Pancreas (tissue), 10 donors: ENCODE data around the gene SASH1. TPM values are rescaled to one million over a fixed set of nuclear protein-coding genes. Genes with fewer than 3 reads are reported as not detected.

Experiments
- ATAC-seq, 4 donors: fragments of 200-7000 bp; cut with Tn5 transposase; one replicate each; pipeline versions ENCODE4 v1.8.0 to v1.9.1; 2020; ENCODE audit warnings: mild to moderate bottlenecking in 4 of 4, moderate library complexity in 4 of 4
- DNase-seq, 6 donors: peaks; one replicate each; pipeline ENCODE4 v3.0.0-alpha.2; 2020
- FAIRE-seq: peaks from 2 replicates; lab custom pipeline; 2012; peaks lifted over from hg19 to GRCh38; lab: Jason Lieb, UNC
- H3K27ac ChIP-seq, 4 donors: fragments of 200-600 bp; sonication (generic); 1 replicate in 3 of 4; 2 replicates in 1 of 4; pipeline versions ENCODE4 v1.5.0 to v1.8.0; 2020
- H3K27me3 ChIP-seq, 4 donors: fragments of 200-600 bp; one replicate each; pipeline ENCODE4 v1.8.0; 2021
- H3K36me3 ChIP-seq, 3 donors: fragments of 200-600 bp; sonication (generic) in 1 of 3; one replicate each; pipeline versions ENCODE4 v1.5.0 to v1.8.0; 2020 to 2021
- H3K4me1 ChIP-seq, 3 donors: fragments of 200-600 bp; one replicate each; pipeline ENCODE4 v1.8.0; 2021
- H3K4me3 ChIP-seq, 4 donors: fragments of 200-600 bp; sonication (generic) in 2 of 4; one replicate each; pipeline versions ENCODE4 v1.5.0 to v1.8.0; 2020 to 2021
- H3K9me3 ChIP-seq, 4 donors: fragments of 200-600 bp; one replicate each; pipeline ENCODE4 v1.8.0; 2021
- CTCF ChIP-seq, 4 donors: fragments of 200-600 bp; sonication (generic) in 3 of 4; IDR thresholded peaks; one replicate each; pipeline versions ENCODE4 v1.5.0 to v1.8.0; 2021; ENCODE audit warnings: antibody characterized with exemption in 4 of 4
- WGBS, 2 donors: extraction: QIAGEN DNeasy Blood & Tissue Kit; methylation state at CpG; one replicate each; pipeline ENCODE4 v1.1.7; 2013; 5-methylcytosine and 5-hydroxymethylcytosine counted together
- intact Hi-C, 3 donors: fragments of 100-400 bp; cut with DNase I; formaldehyde crosslinking; loops; one replicate each; pipeline versions ENCODE4 v1.11.1 to v1.14.2; 2022
- polyA plus RNA-seq, 2 donors: library from polyadenylated mRNA; stranded (reverse); fragments of 200-250 nt; gene quantifications; one replicate each; pipeline ENCODE4 v1.2.3, GENCODE V29; 2013
- total RNA-seq, 6 donors: library from RNA; stranded (reverse); fragmentation: NEBNext Ultra II Directional in 4 of 6; extraction: Animal tissue kit (Norgen Biotek cat#: 25700) in 4 of 6; gene quantifications; one replicate each; pipeline versions ENCODE4 v1.2.1 to v1.2.4, GENCODE V29; 2021 to 2023
- donor health status: healthy with polysubstance abuse.
- donor health status: DM: no; HTN: no; CAD: no; lungs with moderate emphysema.
- donor health status: DM: no; HTN: no; CAD: no.
- donor health status: control.
- donor health status: control.
- donor health status: Bipolar disorder and iron deficiency.
- donor health status: DM: yes; HTN: yes; CAD: no.
- donor health status: DM: no; HTN: no; CAD: no.
- donor health status: DM: no; HTN: no; CAD: no.
- donor health status: DM: yes; HTN: yes; CAD: no.

SASH1 gene
- total and polyA plus RNA-seq, 8 donors, result 5.1 to 15.3 (median 8.9) TPM

DNA sequence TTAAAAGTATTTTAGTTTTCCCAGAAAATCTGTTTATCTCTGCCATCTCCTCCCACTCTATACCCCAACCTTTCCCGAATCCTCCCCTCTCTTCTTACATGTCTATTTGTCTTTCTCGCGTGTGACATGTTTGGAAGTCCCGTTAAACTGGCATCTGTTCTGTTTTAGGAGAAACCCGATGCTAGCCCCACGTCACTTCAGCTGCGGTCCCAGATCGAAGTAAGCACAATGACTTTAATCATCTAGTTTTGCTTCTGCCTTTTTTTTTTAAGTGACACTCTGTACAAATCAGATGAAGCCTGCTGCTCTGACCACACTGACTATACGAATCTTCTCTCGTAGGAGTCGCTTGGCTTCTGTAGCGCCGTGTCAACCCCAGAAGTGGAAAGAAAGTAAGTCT lies 97.4 kb downstream of the SASH1 start:
- intact Hi-C loops, result no loop called here

GRCh38 chr6:148440877-148441453 lies 98.3 kb downstream of the SASH1 start:
- intact Hi-C loops, result no loop called here
- H3K4me3 ChIP-seq, result no peak overlapping the region
- H3K27me3 ChIP-seq, result no peaks in the 10 kb centered on the region
- H3K4me1 ChIP-seq, result no peaks in the 10 kb centered on the region
- no peaks in the 10 kb centered on the region for H3K36me3 ChIP-seq
- ATAC-seq (peak; percentile 64 to 87 (median 71)), DNase-seq (peak in 3 of 6 donors; percentile 35 to 62 (median 51)), FAIRE-seq (no peak)
- H3K9me3 ChIP-seq, result no peaks in the 10 kb centered on the region
- H3K27ac ChIP-seq, result peak overlapping the region; percentile 7 to 42 (median 24)
- 42 to 44% methylated on average over 9 of the region's 9 CpGs for WGBS, 2 donors
- TF ChIP-seq CTCF (IDR thresholded peaks at IDR 0.05), result no peak

More for the DNA sequence above, 97.4 kb downstream of the SASH1 start:
- TF ChIP-seq CTCF (IDR thresholded peaks at IDR 0.05), result no peak
- no peaks in the 10 kb centered on the region for H3K27me3 ChIP-seq
- FAIRE-seq (no peak), DNase-seq (no peak), ATAC-seq (no peak)
- H3K27ac ChIP-seq, result no peak overlapping the region
- 94 to 95% methylated on average over 13 of the region's 13 CpGs for WGBS, 2 donors
- H3K36me3 ChIP-seq, result no peaks in the 10 kb centered on the region
- no peaks in the 10 kb centered on the region for H3K9me3 ChIP-seq
- no peak overlapping the region for H3K4me3 ChIP-seq
- H3K4me1 ChIP-seq, result no peaks in the 10 kb centered on the region

DNA sequence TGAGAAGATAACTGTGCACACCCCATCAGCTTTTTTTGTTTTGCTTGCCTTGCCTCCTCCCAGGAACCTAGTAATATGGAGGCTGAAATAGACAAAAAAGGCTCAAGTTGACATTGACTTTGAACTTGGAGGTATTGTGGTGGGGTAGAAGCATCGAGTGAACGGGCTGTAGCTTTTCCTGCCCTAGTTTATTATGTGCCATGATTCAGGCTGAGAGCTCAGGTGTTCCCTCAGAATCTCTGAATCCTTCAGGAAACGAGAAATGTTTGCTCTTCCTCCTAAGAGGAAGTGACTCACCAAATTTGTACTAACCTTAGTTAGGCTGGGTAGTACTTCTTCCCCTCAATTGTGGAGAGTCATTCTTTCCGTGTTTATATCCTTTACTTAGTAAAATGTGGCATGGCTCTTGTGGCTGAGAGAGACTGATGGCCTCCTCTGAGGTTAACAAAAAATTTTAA lies 98.8 kb downstream of the SASH1 start:
- no peak for FAIRE-seq
- Histone ChIP-seq H3K36me3 (no peaks in the 10 kb centered on the region), H3K27me3 (no peaks in the 10 kb centered on the region), H3K4me3 (no peak overlapping the region), H3K4me1 (no peaks in the 10 kb centered on the region), H3K27ac (peak overlapping the region; percentile 7 to 42 (median 24)), H3K9me3 (no peaks in the 10 kb centered on the region)
- TF ChIP-seq CTCF (IDR thresholded peaks at IDR 0.05), result no peak
- peak in 3 of 4 donors; percentile 42 to 71 (median 57) for ATAC-seq
- 59 to 67% methylated on average over 4 of the region's 4 CpGs for WGBS, 2 donors
- intact Hi-C loops, result no loop called here
- no peak for DNase-seq

DNA sequence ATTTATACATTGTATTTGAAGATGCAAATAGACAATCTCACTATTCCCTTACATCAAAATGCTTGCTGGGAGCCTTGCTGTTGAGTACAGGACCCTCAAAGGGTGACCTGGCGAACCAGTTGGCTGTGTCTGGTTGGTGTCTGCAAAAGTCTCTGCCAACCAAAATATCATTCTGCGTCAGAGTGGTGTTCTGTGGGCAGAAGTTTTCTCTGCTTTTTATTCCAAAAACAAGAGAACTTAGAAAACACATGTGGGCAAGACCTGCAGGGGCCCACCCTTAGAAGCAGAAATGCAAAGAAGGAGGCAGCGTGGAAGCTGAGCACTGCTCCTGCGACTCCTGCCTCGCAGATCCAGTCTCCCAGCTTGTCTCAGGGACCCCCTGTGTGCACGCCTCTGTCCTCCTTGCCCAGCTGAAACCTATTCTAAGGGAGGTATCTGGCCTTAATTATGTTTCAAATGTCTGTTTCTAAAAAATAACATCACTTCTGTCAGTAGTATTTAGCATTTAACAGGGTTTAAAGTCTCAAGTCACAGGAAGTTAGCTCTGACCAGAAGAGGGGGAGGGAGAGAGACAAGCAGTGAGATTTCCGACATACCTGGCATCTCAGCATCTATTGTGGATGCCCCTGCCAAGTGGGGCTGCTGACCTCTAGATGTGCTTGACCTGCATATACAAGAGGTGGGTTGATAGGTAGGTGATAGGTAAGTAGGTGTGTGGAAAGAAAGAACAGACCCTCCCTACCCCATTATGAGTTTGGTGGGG lies 101.3 kb downstream of the SASH1 start:
- no peak for TF ChIP-seq CTCF (IDR thresholded peaks at IDR 0.05)
- WGBS, 2 donors, result 95% methylated on average over 7 of the region's 7 CpGs
- no peaks in the 10 kb centered on the region for H3K36me3 ChIP-seq
- H3K4me3 ChIP-seq, result no peak overlapping the region
- DNase-seq (no peak), FAIRE-seq (no peak), ATAC-seq (no peak)
- no peak overlapping the region for H3K27ac ChIP-seq
- H3K27me3 ChIP-seq, result no peaks in the 10 kb centered on the region
- H3K4me1 ChIP-seq, result no peaks in the 10 kb centered on the region
- intact Hi-C loops, result no loop called here
- H3K9me3 ChIP-seq, result no peaks in the 10 kb centered on the region

DNA sequence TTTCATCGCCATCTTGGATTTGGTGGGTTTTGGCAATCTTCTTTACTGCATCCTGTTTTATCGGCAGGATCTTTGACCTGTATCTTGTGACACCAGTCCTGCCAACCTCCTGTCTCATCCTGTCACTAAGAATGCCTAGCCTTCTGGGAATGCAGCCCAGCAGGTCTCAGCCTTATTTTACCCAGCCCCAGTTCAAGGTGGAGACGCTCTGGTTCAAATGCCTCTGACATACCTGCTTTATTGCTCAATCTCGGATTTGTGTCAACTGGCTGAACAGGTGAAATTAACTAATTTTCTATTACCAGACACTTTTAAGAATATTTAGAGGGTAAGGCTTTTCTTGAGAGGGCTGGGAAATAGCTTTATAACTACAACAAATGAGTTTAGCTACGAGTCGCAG lies 102.5 kb downstream of the SASH1 start:
- FAIRE-seq (no peak), ATAC-seq (no peak), DNase-seq (no peak)
- Histone ChIP-seq H3K27ac (no peak overlapping the region), H3K9me3 (no peaks in the 10 kb centered on the region), H3K36me3 (no peaks in the 10 kb centered on the region), H3K27me3 (no peaks in the 10 kb centered on the region), H3K4me3 (no peak overlapping the region), H3K4me1 (no peaks in the 10 kb centered on the region)
- 74 to 75% methylated on average over 6 of the region's 6 CpGs for WGBS, 2 donors
- intact Hi-C loops, result no loop called here
- no peak for TF ChIP-seq CTCF (IDR thresholded peaks at IDR 0.05)
